H9 (cell line): ENCODE results near the gene KRT77. TPM values are rescaled to one million over a fixed set of nuclear protein-coding genes. Genes with fewer than 3 reads are reported as not detected.

Experiments
- DNase-seq: peaks from one replicate; pipeline ENCODE4 v3.0.0-alpha.2; 2017
- H2AFZ ChIP-seq: one replicate; pipeline ENCODE4 v1.6.1; 2013; ENCODE audit warnings: mild to moderate bottlenecking, low read length, control low read depth, moderate library complexity
- H2AK5ac ChIP-seq: 2 replicates; pipeline ENCODE4 v1.6.1; 2013; ENCODE audit warnings: low read length, control low read depth, mixed read lengths; ENCODE audit not compliant: insufficient read length
- H2BK120ac ChIP-seq: one replicate; pipeline ENCODE4 v1.6.1; 2013; ENCODE audit warnings: low read depth, mild to moderate bottlenecking, low read length, control low read depth, inconsistent platforms; ENCODE audit not compliant: poor library complexity, severe bottlenecking
- H2BK12ac ChIP-seq: 2 replicates; pipeline ENCODE4 v1.6.1; 2013; ENCODE audit warnings: low read length, control low read depth, mixed read lengths, low read depth; ENCODE audit not compliant: insufficient read length
- H2BK15ac ChIP-seq: 2 replicates; pipeline ENCODE4 v1.6.1; 2013; ENCODE audit warnings: low read depth, low read length, control low read depth
- H2BK20ac ChIP-seq: one replicate; pipeline ENCODE4 v1.6.1; 2013; ENCODE audit warnings: low read depth, mild to moderate bottlenecking, low read length, control low read depth, inconsistent platforms; ENCODE audit not compliant: poor library complexity, severe bottlenecking
- H2BK5ac ChIP-seq: 2 replicates; pipeline ENCODE4 v1.6.1; 2013; ENCODE audit warnings: low read length, control low read depth, mixed read lengths; ENCODE audit not compliant: insufficient read length
- H3K14ac ChIP-seq: 2 replicates; pipeline ENCODE4 v1.6.1; 2013; ENCODE audit warnings: low read length, control low read depth; ENCODE audit not compliant: insufficient read depth
- H3K18ac ChIP-seq: 2 replicates; pipeline ENCODE4 v1.6.1; 2013; ENCODE audit warnings: low read depth, mild to moderate bottlenecking, mixed read lengths, low read length, control low read depth; ENCODE audit not compliant: insufficient read length
- H3K23ac ChIP-seq: 2 replicates; pipeline ENCODE4 v1.6.1; 2013; ENCODE audit warnings: low read length, control low read depth, mixed read lengths, low read depth; ENCODE audit not compliant: insufficient read length
- H3K23me2 ChIP-seq: 2 replicates; pipeline ENCODE4 v1.6.1; 2013; ENCODE audit warnings: low read depth, mild to moderate bottlenecking, mixed read lengths, low read length, control low read depth; ENCODE audit not compliant: insufficient read length, poor library complexity, severe bottlenecking
- H3K27ac ChIP-seq: 2 replicates; pipeline ENCODE4 v1.5.1; 2013; ENCODE audit warnings: low read length, control low read depth, mixed read lengths, low read depth; ENCODE audit not compliant: insufficient read length
- H3K27me3 ChIP-seq: 2 replicates; pipeline ENCODE4 v1.6.1; 2013; ENCODE audit warnings: low read length, control low read depth, inconsistent platforms; ENCODE audit not compliant: insufficient read depth
- H3K4ac ChIP-seq: 2 replicates; pipeline ENCODE4 v1.6.1; 2013; ENCODE audit warnings: low read depth, mild to moderate bottlenecking, control low read depth, inconsistent platforms, low read length, moderate library complexity
- H3K4me1 ChIP-seq: 2 replicates; pipeline ENCODE4 v1.6.1; 2013; ENCODE audit warnings: low read length, control low read depth, inconsistent platforms; ENCODE audit not compliant: insufficient read depth
- H3K4me2 ChIP-seq: 2 replicates; pipeline ENCODE4 v1.6.1; 2013; ENCODE audit warnings: low read length, control low read depth, mixed read lengths; ENCODE audit not compliant: insufficient read length, insufficient read depth
- H3K56ac ChIP-seq: 2 replicates; pipeline ENCODE4 v1.6.1; 2013; ENCODE audit warnings: low read depth, mild to moderate bottlenecking, mixed read lengths, low read length, control low read depth; ENCODE audit not compliant: insufficient read length
- H3K79me1 ChIP-seq: 2 replicates; pipeline ENCODE4 v1.6.1; 2013; ENCODE audit warnings: low read depth, mild to moderate bottlenecking, moderate library complexity, low read length, control low read depth, inconsistent platforms; ENCODE audit not compliant: insufficient read depth, poor library complexity, severe bottlenecking
- H3K79me2 ChIP-seq: 2 replicates; pipeline ENCODE4 v1.6.1; 2013; ENCODE audit warnings: low read length, control low read depth, inconsistent platforms; ENCODE audit not compliant: insufficient read depth
- H3K9ac ChIP-seq: 2 replicates; pipeline ENCODE4 v1.6.1; 2013; ENCODE audit warnings: low read length, control low read depth, mixed read lengths; ENCODE audit not compliant: insufficient read length; ENCODE audit errors: extremely low read depth
- H3K9me3 ChIP-seq: one replicate; pipeline ENCODE4 v1.6.1; 2013; ENCODE audit warnings: low read depth, low read length, inconsistent platforms; ENCODE audit not compliant: control insufficient read depth
- H3T11ph ChIP-seq: one replicate; pipeline ENCODE4 v1.6.1; 2013; ENCODE audit warnings: mild to moderate bottlenecking, low read length, control low read depth, inconsistent platforms
- H4K20me1 ChIP-seq: one replicate; pipeline ENCODE4 v1.6.1; 2013; ENCODE audit not compliant: control insufficient read depth, insufficient read length, insufficient read depth
- H4K5ac ChIP-seq: 2 replicates; pipeline ENCODE4 v1.6.1; 2013; ENCODE audit warnings: low read depth, mild to moderate bottlenecking, mixed read lengths, low read length, control low read depth; ENCODE audit not compliant: insufficient read length
- H4K8ac ChIP-seq: replicated peaks from 2 replicates; pipeline ENCODE4 v1.6.1; 2013; ENCODE audit warnings: low read length, control low read depth, mixed read lengths, low read depth; ENCODE audit not compliant: insufficient read length
- H4K91ac ChIP-seq: 2 replicates; pipeline ENCODE4 v1.6.1; 2013; ENCODE audit warnings: low read depth, mild to moderate bottlenecking, moderate library complexity, mixed read lengths, low read length, control low read depth; ENCODE audit not compliant: insufficient read length
- H3K27ac Mint-ChIP-seq, 3 experiments: 2 replicates in 2 of 3; 3 replicates in 1 of 3; pipeline ENCODE4 v1.8.0; 2020 to 2021; ENCODE audit warnings: mixed read lengths in 3 of 3, mild to moderate bottlenecking in 1 of 3, moderate library complexity in 1 of 3
- H3K27me3 Mint-ChIP-seq: 2 replicates; pipeline ENCODE4 v1.8.0; 2021; ENCODE audit warnings: low read depth, mild to moderate bottlenecking, moderate library complexity, mixed read lengths
- H3K36me3 Mint-ChIP-seq, 3 experiments: 2 replicates in 2 of 3; 3 replicates in 1 of 3; pipeline ENCODE4 v1.8.0; 2020 to 2021; ENCODE audit warnings: low read depth in 3 of 3, mixed read lengths in 3 of 3; ENCODE audit not compliant: insufficient read depth in 1 of 3
- H3K4me1 Mint-ChIP-seq, 2 experiments: 2 replicates each; pipeline ENCODE4 v1.8.0; 2020; ENCODE audit warnings: mixed read lengths in 2 of 2
- H3K4me3 Mint-ChIP-seq, 2 experiments: 2 replicates in 1 of 2; 3 replicates in 1 of 2; pipeline ENCODE4 v1.8.0; 2020 to 2021; ENCODE audit warnings: mild to moderate bottlenecking in 2 of 2, mixed read lengths in 2 of 2, moderate library complexity in 1 of 2
- H3K9me3 Mint-ChIP-seq, 2 experiments: 2 replicates in 1 of 2; 3 replicates in 1 of 2; pipeline ENCODE4 v1.8.0; 2020; ENCODE audit warnings: mild to moderate bottlenecking in 2 of 2, mixed read lengths in 2 of 2, moderate library complexity in 1 of 2
- CTCF ChIP-seq: fragments of 200-600 bp; sonication (generic); conservative IDR thresholded peaks from 3 replicates; pipeline ENCODE4 v1.8.0; 2021; ENCODE audit warnings: antibody characterized with exemption, mild to moderate bottlenecking
- WGBS: extraction: QIAGEN DNeasy Blood & Tissue Kit; methylation state at CpG from one replicate; pipeline ENCODE4 v1.1.7; 2013; ENCODE audit warnings: missing lambda C conversion rate, low lambda C conversion rate, mixed read lengths; ENCODE audit not compliant: insufficient read length; ENCODE audit errors: extremely low coverage; 5-methylcytosine and 5-hydroxymethylcytosine counted together
- total RNA-seq: library from RNA; stranded (reverse); gene quantifications from 2 replicates; pipeline ENCODE4 v1.2.1, GENCODE V29; 2021

KRT77 gene
- total RNA-seq, 1 experiment from 2014 or later = not detected

GRCh38 chr12:52704464-52704863 lies 1.1 kb upstream of the KRT77 start:
- no peaks in the 10 kb centered on the region for H3K79me1 ChIP-seq
- no peak overlapping the region for H3K56ac ChIP-seq
- no peak overlapping the region for H4K91ac ChIP-seq
- H3K4ac ChIP-seq = no peak overlapping the region
- Mint-ChIP-seq H3K4me3 (no peak overlapping the region), H3K27ac (no peak overlapping the region), H3K27me3 (peaks cover 23% of the 10 kb centered on the region), H3K9me3 (no peaks in the 10 kb centered on the region), H3K4me1 (peaks cover 8 to 10% of the 10 kb centered on the region in 2 experiments; a peak in 3 of 4 replicates), H3K36me3 (no peaks in the 10 kb centered on the region; a peak in 1 of 7 replicates)
- no peak overlapping the region for H4K8ac ChIP-seq
- no peaks in the 10 kb centered on the region for H3K9me3 ChIP-seq
- H4K20me1 ChIP-seq = no peaks in the 10 kb centered on the region
- DNase-seq = no peak
- H2BK15ac ChIP-seq = no peak overlapping the region
- H3K23ac ChIP-seq = no peak overlapping the region
- H3T11ph ChIP-seq = no peak overlapping the region
- H3K4me2 ChIP-seq = no peak overlapping the region
- no peak overlapping the region for H2AK5ac ChIP-seq
- WGBS = no CpG with 5 or more reads among the region's 7 CpGs
- no peak overlapping the region for H3K27ac ChIP-seq
- no peak for TF ChIP-seq CTCF
- H3K18ac ChIP-seq = no peak overlapping the region
- H2BK120ac ChIP-seq = no peak overlapping the region
- no peaks in the 10 kb centered on the region for H3K4me1 ChIP-seq
- H2BK12ac ChIP-seq = no peak overlapping the region
- H3K14ac ChIP-seq = no peak overlapping the region
- no peaks in the 10 kb centered on the region for H3K27me3 ChIP-seq
- no peak overlapping the region for H2AFZ ChIP-seq
- H3K9ac ChIP-seq = no peak overlapping the region
- no peaks in the 10 kb centered on the region for H3K79me2 ChIP-seq
- no peaks in the 10 kb centered on the region for H3K23me2 ChIP-seq
- H4K5ac ChIP-seq = no peak overlapping the region
- H2BK5ac ChIP-seq = no peak overlapping the region
- H2BK20ac ChIP-seq = no peak overlapping the region
